GM12875 (cell line): ENCODE data around the gene UST.

Experiments
- H3K4me3 ChIP-seq: one replicate; pipeline ENCODE4 v1.5.1; 2011; ENCODE audit warnings: low read depth, low read length, control low read depth
- CTCF ChIP-seq: IDR thresholded peaks from 2 replicates; pipeline ENCODE4 v1.5.1; 2011; ENCODE audit warnings: low read depth, mild to moderate bottlenecking, control low read depth, inconsistent platforms, low read length, moderate library complexity, borderline replicate concordance; ENCODE audit not compliant: insufficient read depth

UST gene

GRCh38 chr6:149084808-149085556 is 338.2 kb downstream of the UST start:
- H3K4me3 ChIP-seq: no peak overlapping the region
- TF ChIP-seq CTCF: no peak

- TF ChIP-seq CTCF: no peak
- H3K4me3 ChIP-seq: no peak overlapping the region
These were observed 338.7 kb downstream of the UST start for GRCh38 chr6:149085557-149085938.

- no peak overlapping the region for H3K4me3 ChIP-seq
- TF ChIP-seq CTCF: no peak
These were observed 339.5 kb downstream of the UST start for GRCh38 chr6:149086363-149086762.

- no peak overlapping the region for H3K4me3 ChIP-seq
- no peak for TF ChIP-seq CTCF
These were observed 341.1 kb downstream of the UST start for GRCh38 chr6:149087898-149088297.

GRCh38 chr6:149088361-149088760 is 341.5 kb downstream of the UST start:
- no peak for TF ChIP-seq CTCF
- H3K4me3 ChIP-seq: no peak overlapping the region

GRCh38 chr6:149089510-149089909 is 342.7 kb downstream of the UST start:
- no peak for TF ChIP-seq CTCF
- H3K4me3 ChIP-seq: no peak overlapping the region

- H3K4me3 ChIP-seq: no peak overlapping the region
- no peak for TF ChIP-seq CTCF
These were observed 344.1 kb downstream of the UST start for GRCh38 chr6:149090937-149091336.
